Ovary (tissue), 3 donors: ENCODE results near the gene COL11A1.

Source experiments
- CTCF ChIP-seq, 3 donors: fragments of 450-650 bp in 2 of 3; fragments of 200-600 bp in 1 of 3; IDR thresholded peaks; one replicate each; pipeline versions ENCODE4 v1.5.1 to v1.8.0; 2016 to 2022; ENCODE audit warnings: antibody characterized with exemption in 3 of 3, mild to moderate bottlenecking in 1 of 3
- POLR2A ChIP-seq: fragments of 450-650 bp; IDR thresholded peaks from one replicate; pipeline ENCODE4 v1.6.1; 2017; ENCODE audit warnings: antibody characterized with exemption, mild to moderate bottlenecking, moderate library complexity
- donor health status: DM: no; HTN: no; CAD: no.

GRCh38 chr1:102891868-102892625, 216.3 kb downstream of the COL11A1 start:
- TF ChIP-seq CTCF (IDR thresholded peaks at IDR 0.05) (no peak), POLR2A (no peak)
